GM21786 (cell line): ENCODE results near the gene TXNDC15.

Experiments used
- ATAC-seq: cut with Tn5 transposase; IDR thresholded peaks from one replicate; pipeline ENCODE4 v1.9.1; 2021; ENCODE audit not compliant: unreplicated experiment

The TXNDC15 gene

GRCh38 chr5:134917070-134917815 lies 43.1 kb downstream of the TXNDC15 start:
- no peak for ATAC-seq

- ATAC-seq = no peak
These were observed 44.7 kb downstream of the TXNDC15 start for GRCh38 chr5:134918861-134919260.

- ATAC-seq = no peak
These were observed 46.8 kb downstream of the TXNDC15 start for GRCh38 chr5:134920848-134921575.

- ATAC-seq = no peak
These were observed 58.3 kb downstream of the TXNDC15 start for GRCh38 chr5:134932508-134932907.

GRCh38 chr5:134934202-134934601 lies 60.0 kb downstream of the TXNDC15 start:
- ATAC-seq = no peak

- ATAC-seq = no peak
These were observed 61.8 kb downstream of the TXNDC15 start for GRCh38 chr5:134935711-134936602.

GRCh38 chr5:134937526-134937925 lies 63.4 kb downstream of the TXNDC15 start:
- no peak for ATAC-seq

- no peak for ATAC-seq
These were observed 63.9 kb downstream of the TXNDC15 start for GRCh38 chr5:134938030-134938429.

- no peak for ATAC-seq
These were observed 65.3 kb downstream of the TXNDC15 start for GRCh38 chr5:134939500-134939899.

GRCh38 chr5:134943547-134943946 lies 69.4 kb downstream of the TXNDC15 start:
- ATAC-seq = no peak

GRCh38 chr5:134944630-134945029 lies 70.5 kb downstream of the TXNDC15 start:
- ATAC-seq = no peak

GRCh38 chr5:134945041-134945440 lies 70.9 kb downstream of the TXNDC15 start:
- ATAC-seq = no peak

- ATAC-seq = no peak
These were observed 74.7 kb downstream of the TXNDC15 start for GRCh38 chr5:134948911-134949310.

- ATAC-seq = no peak
These were observed 75.1 kb downstream of the TXNDC15 start for GRCh38 chr5:134949316-134949715.
